ENCODE data around the gene DIAPH2. TPM values are rescaled to one million over a fixed set of nuclear protein-coding genes. Genes with fewer than 3 reads are reported as not detected.

DIAPH2 gene
- total and polyA plus RNA-seq, 9 donors: 5.2 to 15.8 (median 8.9) TPM

GRCh38 chrX:96985046-96985445, 300.4 kb downstream of the DIAPH2 start:
- no CpG with 5 or more reads among the region's 2 CpGs for WGBS (ENCODE audit: insufficient coverage)
- no peaks in the 10 kb centered on the region for H3K36me3 ChIP-seq (ENCODE audit: control insufficient read depth, insufficient read depth, low read length)
- H3K9me3 ChIP-seq (replicated peaks; ENCODE audit: control insufficient read depth, low read depth, low read length): no peaks in the 10 kb centered on the region
- no peak overlapping the region for H3K4me3 ChIP-seq (ENCODE audit: low read length)
- DNase-seq: no peak
- peaks cover 4% of the 10 kb centered on the region for H3K27me3 ChIP-seq (ENCODE audit: control insufficient read depth, insufficient read depth, low read length)
- H3K27ac ChIP-seq (ENCODE audit: low read length): no peak overlapping the region
- no peaks in the 10 kb centered on the region for H3K4me1 ChIP-seq (ENCODE audit: control insufficient read depth, insufficient read depth, low read length)

GRCh38 chrX:96987228-96987627, 302.6 kb downstream of the DIAPH2 start:
- no peak for DNase-seq
- no peaks in the 10 kb centered on the region for H3K9me3 ChIP-seq (replicated peaks; ENCODE audit: control insufficient read depth, low read depth, low read length)
- H3K27ac ChIP-seq (ENCODE audit: low read length): no peak overlapping the region
- no peaks in the 10 kb centered on the region for H3K4me1 ChIP-seq (ENCODE audit: control insufficient read depth, insufficient read depth, low read length)
- H3K4me3 ChIP-seq (ENCODE audit: low read length): no peak overlapping the region
- no peaks in the 10 kb centered on the region for H3K36me3 ChIP-seq (ENCODE audit: control insufficient read depth, insufficient read depth, low read length)
- no CpG with 5 or more reads among the region's 1 CpG for WGBS (ENCODE audit: insufficient coverage)
- no peaks in the 10 kb centered on the region for H3K27me3 ChIP-seq (ENCODE audit: control insufficient read depth, insufficient read depth, low read length)

- Histone ChIP-seq H3K4me3 (ENCODE audit: low read length) (no peak overlapping the region), H3K4me1 (ENCODE audit: control insufficient read depth, insufficient read depth, low read length) (no peaks in the 10 kb centered on the region), H3K27me3 (ENCODE audit: control insufficient read depth, insufficient read depth, low read length) (no peaks in the 10 kb centered on the region), H3K36me3 (ENCODE audit: control insufficient read depth, insufficient read depth, low read length) (no peaks in the 10 kb centered on the region), H3K27ac (ENCODE audit: low read length) (no peak overlapping the region), H3K9me3 (replicated peaks; ENCODE audit: control insufficient read depth, low read depth, low read length) (no peaks in the 10 kb centered on the region)
- DNase-seq: no peak
- WGBS (ENCODE audit: insufficient coverage): 67% methylated on average over 3 of the region's 5 CpGs
These were observed 305.4 kb downstream of the DIAPH2 start for GRCh38 chrX:96989830-96990571.

- Histone ChIP-seq H3K27me3 (ENCODE audit: control insufficient read depth, insufficient read depth, low read length) (no peaks in the 10 kb centered on the region), H3K4me3 (ENCODE audit: low read length) (no peak overlapping the region), H3K4me1 (ENCODE audit: control insufficient read depth, insufficient read depth, low read length) (no peaks in the 10 kb centered on the region), H3K9me3 (replicated peaks; ENCODE audit: control insufficient read depth, low read depth, low read length) (no peaks in the 10 kb centered on the region), H3K27ac (ENCODE audit: low read length) (no peak overlapping the region), H3K36me3 (ENCODE audit: control insufficient read depth, insufficient read depth, low read length) (no peaks in the 10 kb centered on the region)
- DNase-seq: no peak
- 80% methylated on average over 1 of the region's 2 CpGs for WGBS (ENCODE audit: insufficient coverage)
These were observed 309.5 kb downstream of the DIAPH2 start for GRCh38 chrX:96994093-96994492.

GRCh38 chrX:96997196-96997595, 312.6 kb downstream of the DIAPH2 start:
- no peak overlapping the region for H3K27ac ChIP-seq (ENCODE audit: low read length)
- DNase-seq: no peak
- H3K36me3 ChIP-seq (ENCODE audit: control insufficient read depth, insufficient read depth, low read length): no peaks in the 10 kb centered on the region
- no peak overlapping the region for H3K4me3 ChIP-seq (ENCODE audit: low read length)
- H3K9me3 ChIP-seq (replicated peaks; ENCODE audit: control insufficient read depth, low read depth, low read length): no peaks in the 10 kb centered on the region
- no peaks in the 10 kb centered on the region for H3K27me3 ChIP-seq (ENCODE audit: control insufficient read depth, insufficient read depth, low read length)
- WGBS (ENCODE audit: insufficient coverage): no CpG with 5 or more reads among the region's 4 CpGs
- no peaks in the 10 kb centered on the region for H3K4me1 ChIP-seq (ENCODE audit: control insufficient read depth, insufficient read depth, low read length)

GRCh38 chrX:97000682-97001368, 316.2 kb downstream of the DIAPH2 start:
- H3K27me3 ChIP-seq (ENCODE audit: control insufficient read depth, insufficient read depth, low read length): no peaks in the 10 kb centered on the region

GRCh38 chrX:97006167-97006566, 321.5 kb downstream of the DIAPH2 start:
- no peak for DNase-seq
- Histone ChIP-seq H3K4me1 (ENCODE audit: control insufficient read depth, insufficient read depth, low read length) (no peaks in the 10 kb centered on the region), H3K27ac (ENCODE audit: low read length) (no peak overlapping the region), H3K4me3 (ENCODE audit: low read length) (no peak overlapping the region), H3K36me3 (ENCODE audit: control insufficient read depth, insufficient read depth, low read length) (no peaks in the 10 kb centered on the region), H3K9me3 (replicated peaks; ENCODE audit: control insufficient read depth, low read depth, low read length) (no peaks in the 10 kb centered on the region), H3K27me3 (ENCODE audit: control insufficient read depth, insufficient read depth, low read length) (peaks cover 3% of the 10 kb centered on the region)
- no CpG with 5 or more reads among the region's 3 CpGs for WGBS (ENCODE audit: insufficient coverage)

More at GRCh38 chrX:97000682-97001368, 316.2 kb downstream of the DIAPH2 start:
- no peak for DNase-seq
- no peak overlapping the region for H3K4me3 ChIP-seq (ENCODE audit: low read length)
- no peak overlapping the region for H3K27ac ChIP-seq (ENCODE audit: low read length)
- no peaks in the 10 kb centered on the region for H3K9me3 ChIP-seq (replicated peaks; ENCODE audit: control insufficient read depth, low read depth, low read length)
- no peaks in the 10 kb centered on the region for H3K4me1 ChIP-seq (ENCODE audit: control insufficient read depth, insufficient read depth, low read length)
- no peaks in the 10 kb centered on the region for H3K36me3 ChIP-seq (ENCODE audit: control insufficient read depth, insufficient read depth, low read length)

GRCh38 chrX:97009391-97009790, 324.7 kb downstream of the DIAPH2 start:
- Histone ChIP-seq H3K27ac (ENCODE audit: low read length) (no peak overlapping the region), H3K27me3 (ENCODE audit: control insufficient read depth, insufficient read depth, low read length) (peaks cover 3% of the 10 kb centered on the region), H3K4me3 (ENCODE audit: low read length) (no peak overlapping the region), H3K36me3 (ENCODE audit: control insufficient read depth, insufficient read depth, low read length) (no peaks in the 10 kb centered on the region), H3K9me3 (replicated peaks; ENCODE audit: control insufficient read depth, low read depth, low read length) (no peaks in the 10 kb centered on the region), H3K4me1 (ENCODE audit: control insufficient read depth, insufficient read depth, low read length) (no peaks in the 10 kb centered on the region)
- DNase-seq: no peak

GRCh38 chrX:97011540-97011939, 326.9 kb downstream of the DIAPH2 start:
- no peaks in the 10 kb centered on the region for H3K4me1 ChIP-seq (ENCODE audit: control insufficient read depth, insufficient read depth, low read length)
- no peak for DNase-seq
- H3K27ac ChIP-seq (ENCODE audit: low read length): no peak overlapping the region
- peaks cover 3% of the 10 kb centered on the region for H3K27me3 ChIP-seq (ENCODE audit: control insufficient read depth, insufficient read depth, low read length)
- WGBS (ENCODE audit: insufficient coverage): 95% methylated on average over 3 of the region's 6 CpGs
- H3K4me3 ChIP-seq (ENCODE audit: low read length): no peak overlapping the region
- H3K36me3 ChIP-seq (ENCODE audit: control insufficient read depth, insufficient read depth, low read length): no peaks in the 10 kb centered on the region
- H3K9me3 ChIP-seq (replicated peaks; ENCODE audit: control insufficient read depth, low read depth, low read length): no peaks in the 10 kb centered on the region

- Histone ChIP-seq H3K4me3 (ENCODE audit: low read length) (no peak overlapping the region), H3K27me3 (ENCODE audit: control insufficient read depth, insufficient read depth, low read length) (no peaks in the 10 kb centered on the region), H3K4me1 (ENCODE audit: control insufficient read depth, insufficient read depth, low read length) (no peaks in the 10 kb centered on the region), H3K36me3 (ENCODE audit: control insufficient read depth, insufficient read depth, low read length) (no peaks in the 10 kb centered on the region), H3K9me3 (replicated peaks; ENCODE audit: control insufficient read depth, low read depth, low read length) (no peaks in the 10 kb centered on the region), H3K27ac (ENCODE audit: low read length) (no peak overlapping the region)
- no peak for DNase-seq
- 83% methylated on average over 1 of the region's 2 CpGs for WGBS (ENCODE audit: insufficient coverage)
These were observed 331.5 kb downstream of the DIAPH2 start for GRCh38 chrX:97016106-97016505.
